GM13976 (cell line): ENCODE results near the gene BTG4.

Source experiments
- DNase-seq: peaks from one replicate; pipeline ENCODE4 v3.0.0; 2012; ENCODE audit warnings: low spot score
- CTCF ChIP-seq: IDR thresholded peaks from 2 replicates; pipeline ENCODE4 v1.5.1; 2012; ENCODE audit warnings: borderline replicate concordance, mild to moderate bottlenecking; ENCODE audit not compliant: insufficient read depth; ENCODE audit errors: extremely low read depth, missing control alignments, control extremely low read depth
- in situ Hi-C: fragments of 300-500 bp; cut with MboI; formaldehyde crosslinking; loops from one replicate; pipeline ENCODE4 v1.12.0; 2022; ENCODE audit warnings: low sequenced_read_pairs, mixed read lengths, inconsistent platforms; ENCODE audit not compliant: unreplicated experiment

BTG4 gene

GRCh38 chr11:111512296-111513239 lies at the start of gene BTG4:
TSS of gene BTG4 (minus strand) at chr11:111512386. CDS start at chr11:111498776, 13,610 bp downstream.
- peak; percentile 43 for DNase-seq
- in situ Hi-C loops = no loop called here
- no peak for TF ChIP-seq CTCF

GRCh38 chr11:111561791-111562325 lies 49.7 kb upstream of the BTG4 start:
- no peak for TF ChIP-seq CTCF
- DNase-seq = no peak
- in situ Hi-C loops = no loop called here

GRCh38 chr11:111561306-111561705 lies 49.1 kb upstream of the BTG4 start:
- DNase-seq = no peak
- in situ Hi-C loops = no loop called here
- no peak for TF ChIP-seq CTCF

GRCh38 chr11:111560800-111561199 lies 48.6 kb upstream of the BTG4 start:
- TF ChIP-seq CTCF = no peak
- in situ Hi-C loops = no loop called here
- DNase-seq = no peak

- DNase-seq = no peak
- in situ Hi-C loops = no loop called here
- no peak for TF ChIP-seq CTCF
Observed at GRCh38 chr11:111559800-111560464, 47.7 kb upstream of the BTG4 start.

- DNase-seq = no peak
- in situ Hi-C loops = no loop called here
- no peak for TF ChIP-seq CTCF
Observed at GRCh38 chr11:111557425-111558111, 45.4 kb upstream of the BTG4 start.
